GM23248 (cell line): ENCODE data around the gene APP.

Source experiments
- EZH2 ChIP-seq: fragments of 200-600 bp; sonication (generic); IDR thresholded peaks from 2 replicates; pipeline ENCODE4 v1.6.1; 2018; ENCODE audit warnings: antibody characterized with exemption, mild to moderate bottlenecking; ENCODE audit not compliant: insufficient read depth, poor library complexity, severe bottlenecking
- EZH2phosphoT487 ChIP-seq: fragments of 200-600 bp; sonication (generic); IDR thresholded peaks from 2 replicates; pipeline ENCODE4 v1.6.1; 2018; ENCODE audit warnings: antibody characterized with exemption, moderate library complexity, mild to moderate bottlenecking, low read depth; ENCODE audit not compliant: insufficient read depth

DNA sequence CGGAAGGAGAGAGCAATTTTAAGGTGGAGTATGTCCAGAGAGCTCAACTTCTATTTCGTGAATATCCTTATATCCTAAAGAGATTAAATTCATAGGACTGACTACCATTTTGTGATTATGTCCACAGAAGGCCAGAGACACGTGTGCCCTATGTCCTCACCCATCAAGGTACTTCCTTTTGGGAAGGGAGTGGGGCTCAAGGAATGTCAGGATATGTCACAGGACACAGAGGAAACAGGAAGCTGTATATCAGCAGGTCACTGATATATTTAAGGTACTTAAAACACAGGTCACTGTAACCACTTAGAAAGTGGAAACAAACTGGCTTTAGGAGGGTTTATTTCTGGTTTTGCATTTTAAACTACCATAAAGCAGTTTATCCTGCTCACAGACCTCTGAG, 184.6 kb downstream of the APP start:
- TF ChIP-seq EZH2, result no peak
- TF ChIP-seq EZH2phosphoT487, result no peak
